Adipose tissue (tissue), 3 donors: ENCODE measurements around the gene MLLT3. TPM values are rescaled to one million over a fixed set of nuclear protein-coding genes. Genes with fewer than 3 reads are reported as not detected.

Experiments
- H3K27ac ChIP-seq: one replicate; pipeline ENCODE4 v1.5.1; 2013; ENCODE audit warnings: low read depth, low read length
- WGBS, 3 donors: extraction: QIAGEN DNeasy Blood & Tissue Kit; methylation state at CpG; one replicate each; pipeline ENCODE4 v1.1.7; 2013; 5-methylcytosine and 5-hydroxymethylcytosine counted together
- polyA plus RNA-seq, 3 donors: library from polyadenylated mRNA; stranded (reverse); fragments of 200-250 nt; gene quantifications; one replicate each; pipeline ENCODE4 v1.2.3, GENCODE V29; 2013
- donor health status: healthy with polysubstance abuse.
- donor health status: Bipolar disorder and iron deficiency.
- donor health status: healthy.

The MLLT3 gene
- polyA plus RNA-seq, 3 donors = 2.5 to 10.7 (median 5.9) TPM

DNA sequence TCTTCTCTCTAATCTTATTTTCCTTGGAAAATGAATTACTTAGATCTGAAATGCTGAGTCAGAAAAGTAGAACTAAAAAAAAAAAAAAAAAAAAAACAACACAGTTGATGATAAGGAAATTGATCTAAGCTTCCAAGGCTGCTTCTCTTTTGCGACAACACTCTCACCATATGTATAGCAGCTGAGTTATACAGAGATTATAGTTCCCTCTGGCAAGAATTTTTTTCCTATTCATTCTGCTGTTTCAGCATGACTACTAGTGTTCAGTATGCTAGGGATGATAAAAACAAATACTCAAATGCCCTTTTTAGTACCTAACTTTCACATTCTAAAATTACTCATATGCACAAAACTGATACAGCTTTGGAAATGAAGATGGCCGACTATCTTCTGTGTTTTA is 267.3 kb downstream of the MLLT3 start:
- H3K27ac ChIP-seq = no peak overlapping the region
- WGBS, 3 donors = 34 to 67% (median 65%) methylated on average over 2 of the region's 2 CpGs

DNA sequence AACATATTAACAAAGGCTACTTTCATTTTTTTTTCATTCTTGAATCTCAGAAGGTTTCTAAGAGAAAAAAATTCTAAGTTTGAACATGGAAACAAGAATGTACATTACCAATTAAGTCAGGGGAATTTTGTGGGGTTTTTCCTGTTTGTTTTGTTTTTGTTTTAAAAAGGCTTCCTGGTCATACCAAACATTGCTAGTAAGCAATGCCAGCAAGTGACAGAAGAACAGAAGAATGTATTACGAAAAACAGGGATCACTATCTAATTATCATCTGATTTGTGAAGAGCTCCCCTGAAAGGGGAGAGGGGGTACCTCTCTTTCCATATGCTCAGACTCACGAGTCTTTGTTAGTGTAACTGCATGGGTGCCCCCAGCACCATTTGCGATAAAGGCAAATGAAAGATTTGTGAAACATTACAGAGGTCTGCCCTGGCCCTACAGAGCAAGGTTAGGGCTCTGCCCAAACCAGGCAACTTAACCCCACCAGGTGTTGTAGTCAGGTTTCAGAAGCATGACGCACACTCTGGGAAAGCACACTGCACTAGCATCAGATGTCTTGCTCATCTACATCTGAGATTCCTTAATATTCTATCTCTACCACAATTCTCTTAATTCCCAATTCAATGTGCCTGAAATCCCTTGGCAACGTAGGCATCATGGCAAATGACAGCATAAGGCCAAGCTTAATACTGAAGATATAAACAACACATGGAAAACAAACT is 268.2 kb downstream of the MLLT3 start:
- WGBS, 3 donors = 78 to 89% (median 87%) methylated on average over 5 of the region's 5 CpGs
- no peak overlapping the region for H3K27ac ChIP-seq

DNA sequence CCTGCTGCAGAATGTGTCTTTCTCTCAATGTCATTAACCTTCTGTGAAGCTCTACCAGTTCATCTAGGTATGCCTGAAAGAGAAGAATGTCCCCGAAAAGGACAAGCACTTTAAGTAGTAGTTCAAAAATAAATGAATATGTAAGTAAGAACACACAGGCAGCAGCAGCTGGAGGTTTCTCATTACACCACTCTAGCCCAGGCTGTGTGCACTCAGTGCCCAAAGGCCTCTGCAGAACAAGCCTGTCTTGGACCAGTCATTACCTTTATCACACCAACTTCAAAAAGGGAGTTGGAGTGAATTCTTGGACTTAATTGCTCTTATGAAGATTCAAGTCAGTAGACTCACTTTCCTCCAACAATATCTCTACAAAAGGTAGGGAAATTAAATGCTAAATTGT is 268.8 kb downstream of the MLLT3 start:
- 48 to 98% (median 97%) methylated on average over 1 of the region's 1 CpG for WGBS, 3 donors
- H3K27ac ChIP-seq = no peak overlapping the region

DNA sequence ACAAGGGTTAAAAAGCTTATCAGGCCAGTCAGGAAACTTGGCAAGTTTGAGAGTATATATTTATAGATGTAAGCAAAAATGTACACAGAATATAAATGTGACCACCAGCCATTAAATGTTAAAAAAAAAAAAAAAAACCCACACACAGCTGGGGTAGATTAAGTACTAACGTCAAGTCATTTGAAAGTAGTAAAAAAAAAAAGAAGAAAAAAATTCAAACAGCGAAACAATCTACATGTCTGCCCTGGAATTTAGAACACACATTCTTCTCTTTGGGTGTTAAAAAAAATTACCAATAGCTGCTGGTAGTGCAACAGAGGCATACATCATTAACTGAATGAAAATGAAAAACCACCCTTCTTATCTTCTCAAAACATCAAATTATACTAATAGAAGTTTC is 269.7 kb downstream of the MLLT3 start:
- WGBS, 3 donors = 65 to 89% (median 81%) methylated on average over 2 of the region's 2 CpGs
- H3K27ac ChIP-seq = no peak overlapping the region

DNA sequence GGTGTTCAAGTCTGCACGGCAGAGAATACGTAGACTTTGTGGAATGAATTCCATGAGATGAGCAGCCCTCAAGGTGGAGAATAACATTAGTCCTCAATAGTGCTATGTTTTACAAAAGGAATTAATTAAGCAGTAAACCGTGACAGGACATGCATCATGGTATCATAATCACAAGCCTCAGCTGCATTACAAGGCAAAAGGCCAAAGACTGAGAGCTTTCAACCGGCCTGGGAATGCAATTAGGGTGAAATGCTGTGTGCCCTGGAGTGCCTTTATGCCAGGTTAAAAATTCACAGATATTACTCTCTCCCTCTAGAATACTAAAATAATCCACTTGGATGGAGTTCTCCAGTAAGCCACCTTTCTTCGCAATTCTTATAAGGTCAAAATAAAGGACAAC is 270.6 kb downstream of the MLLT3 start:
- WGBS, 3 donors = 79 to 88% (median 84%) methylated on average over 5 of the region's 5 CpGs
- H3K27ac ChIP-seq = no peak overlapping the region

DNA sequence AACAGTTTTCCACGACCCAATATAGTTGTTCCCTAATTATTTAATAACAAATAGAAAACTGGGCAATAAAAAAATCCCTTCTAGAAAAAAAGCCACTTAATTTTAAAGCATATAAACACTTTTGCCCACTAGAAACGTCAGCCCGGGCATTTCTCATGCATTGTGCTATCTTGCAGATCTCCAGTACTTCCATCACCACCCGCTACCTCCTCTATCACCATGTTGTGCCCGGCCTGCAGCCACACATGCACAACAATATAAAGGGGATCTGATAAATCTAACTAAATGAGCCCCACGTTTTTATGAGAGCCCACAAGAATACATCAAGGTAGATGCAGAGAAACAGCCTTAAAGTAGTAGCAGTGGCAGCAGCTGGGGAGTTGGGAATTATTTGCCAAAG is 272.7 kb downstream of the MLLT3 start:
- H3K27ac ChIP-seq = no peak overlapping the region
- WGBS, 3 donors = 86 to 90% (median 88%) methylated on average over 6 of the region's 6 CpGs

DNA sequence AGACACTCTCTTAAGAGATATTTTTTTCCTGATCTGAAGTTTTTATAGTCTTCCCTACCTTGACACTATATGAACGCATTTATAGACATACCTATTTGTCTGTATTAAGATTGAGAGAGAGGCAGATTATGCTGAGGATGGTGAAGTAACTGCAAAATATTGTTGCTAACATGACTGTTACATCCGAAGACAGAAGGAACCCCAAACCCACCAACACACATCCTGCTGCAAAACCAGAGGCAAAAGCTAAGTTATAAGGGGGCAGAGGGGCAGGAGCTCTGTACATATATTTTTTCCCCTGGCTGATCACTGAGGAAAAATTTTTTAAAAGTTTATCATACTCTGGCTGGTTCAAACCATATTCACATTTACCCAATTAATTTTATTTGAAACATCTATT is 279.0 kb downstream of the MLLT3 start:
- 84 to 88% (median 86%) methylated on average over 2 of the region's 2 CpGs for WGBS, 3 donors
- H3K27ac ChIP-seq = no peak overlapping the region

DNA sequence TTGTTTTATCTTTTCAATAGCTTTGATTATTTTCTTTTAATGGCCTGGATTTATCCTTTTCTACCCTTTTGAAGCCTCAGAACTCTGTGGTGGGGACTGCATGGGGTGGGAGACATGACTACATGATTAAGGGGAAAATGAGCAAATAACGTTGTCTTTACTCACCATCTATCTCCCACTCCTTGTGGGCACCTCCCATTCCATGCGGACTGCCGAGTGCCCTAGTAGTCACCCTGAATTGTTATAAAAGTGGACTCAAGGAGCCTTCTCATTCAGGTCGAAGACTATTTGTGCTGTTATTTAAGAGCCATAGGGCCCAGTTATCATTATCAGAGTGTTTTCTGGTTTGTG is 281.8 kb downstream of the MLLT3 start:
- no peak overlapping the region for H3K27ac ChIP-seq
- WGBS, 3 donors = 61 to 64% (median 61%) methylated on average over 4 of the region's 4 CpGs

DNA sequence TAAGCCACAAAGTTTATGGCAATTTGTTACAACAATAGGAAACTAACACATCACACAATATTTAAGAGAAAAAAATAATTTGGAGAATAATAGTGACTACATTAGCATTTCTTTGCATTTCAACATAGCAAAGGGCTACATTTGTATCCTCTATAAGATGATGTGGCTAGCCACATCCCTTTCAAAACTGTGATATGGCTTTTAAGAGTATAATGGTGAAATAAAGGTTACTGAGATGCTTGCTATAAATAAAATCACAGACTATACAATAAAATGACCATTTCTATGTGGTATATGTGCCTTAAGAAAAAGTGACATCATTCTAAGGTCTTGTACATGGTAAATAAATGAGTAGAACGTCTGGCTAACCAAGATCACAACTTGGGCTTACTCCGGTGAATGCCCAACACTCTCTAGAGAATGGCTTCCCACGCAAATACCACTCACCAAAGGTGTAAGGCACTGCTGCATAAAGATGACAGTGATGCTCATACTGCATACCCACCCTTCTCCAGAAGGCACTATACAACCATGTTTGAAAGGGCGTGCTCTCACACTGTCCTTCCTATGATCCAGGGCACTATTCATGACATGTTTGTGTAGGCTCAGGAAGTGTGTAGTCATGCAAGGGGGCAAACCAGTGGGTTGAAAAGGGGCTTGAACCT is 286.5 kb downstream of the MLLT3 start:
- WGBS, 3 donors = 88 to 92% (median 91%) methylated on average over 4 of the region's 4 CpGs
- no peak overlapping the region for H3K27ac ChIP-seq

DNA sequence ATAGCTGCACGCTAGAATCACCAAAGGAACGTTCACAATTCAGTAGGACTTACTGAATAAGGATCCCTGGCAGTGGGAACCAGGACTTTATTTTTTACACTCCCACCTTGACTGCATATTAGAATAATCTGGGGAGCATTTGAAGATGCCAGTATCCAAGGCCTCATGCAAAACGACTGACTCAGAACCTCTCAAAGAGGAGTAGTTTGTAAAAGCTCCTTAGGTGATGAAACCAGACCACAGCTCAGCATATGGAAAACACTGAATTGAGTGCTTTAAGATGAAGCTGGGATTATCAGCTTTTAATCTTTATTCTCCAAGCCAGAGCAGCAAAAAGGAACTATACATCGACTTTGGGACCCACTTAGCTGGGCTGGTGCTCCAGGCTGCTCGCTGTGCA is 288.3 kb downstream of the MLLT3 start:
- WGBS, 3 donors = 69 to 82% (median 80%) methylated on average over 5 of the region's 5 CpGs
- no peak overlapping the region for H3K27ac ChIP-seq

DNA sequence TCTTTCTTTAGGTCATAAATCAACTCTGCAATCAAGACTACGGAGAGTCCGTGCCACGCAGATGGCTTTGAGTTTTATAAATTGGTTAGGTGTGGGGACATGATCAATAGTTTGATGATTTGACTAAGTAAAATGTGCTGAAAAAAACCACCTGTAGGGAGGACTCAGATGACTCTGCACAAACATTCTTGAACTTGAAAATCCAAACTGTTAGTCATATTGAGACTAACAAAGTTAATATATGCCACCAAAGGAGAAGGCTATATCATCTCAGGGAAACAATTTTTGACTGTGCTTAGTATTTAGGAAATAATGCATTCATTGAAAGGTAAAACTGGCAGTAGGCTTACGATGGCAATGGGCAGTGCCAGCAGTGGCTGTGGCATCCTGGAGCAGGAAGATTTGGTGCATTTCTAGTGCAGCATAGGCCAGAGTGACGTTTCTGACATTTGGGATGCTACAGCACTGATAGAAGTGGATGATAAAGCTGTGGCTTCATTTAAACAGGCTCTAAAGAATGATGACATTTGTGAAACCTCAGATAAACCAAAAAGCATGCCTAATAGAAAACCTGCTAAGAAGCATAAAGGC is 291.1 kb downstream of the MLLT3 start:
- 45 to 74% (median 72%) methylated on average over 5 of the region's 5 CpGs for WGBS, 3 donors
- H3K27ac ChIP-seq = no peak overlapping the region

DNA sequence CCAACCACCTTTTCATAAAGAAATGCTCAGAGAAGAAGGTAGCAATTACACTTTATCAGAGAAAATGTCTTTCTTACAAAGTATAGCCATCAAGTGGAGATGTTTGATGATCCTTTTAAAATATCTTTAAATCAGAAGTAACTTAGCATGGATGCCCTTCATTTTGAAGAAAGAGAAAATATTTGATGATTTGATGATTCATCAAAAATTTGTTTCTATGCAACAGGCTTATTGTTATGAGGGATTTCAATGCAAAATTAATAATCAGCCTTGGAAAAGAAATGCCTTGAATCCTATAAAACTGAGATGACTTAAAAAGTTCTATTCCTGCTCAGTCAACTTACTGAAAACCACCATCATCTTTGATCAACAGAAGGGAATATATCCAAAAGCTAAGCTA is 291.6 kb downstream of the MLLT3 start:
- no peak overlapping the region for H3K27ac ChIP-seq

DNA sequence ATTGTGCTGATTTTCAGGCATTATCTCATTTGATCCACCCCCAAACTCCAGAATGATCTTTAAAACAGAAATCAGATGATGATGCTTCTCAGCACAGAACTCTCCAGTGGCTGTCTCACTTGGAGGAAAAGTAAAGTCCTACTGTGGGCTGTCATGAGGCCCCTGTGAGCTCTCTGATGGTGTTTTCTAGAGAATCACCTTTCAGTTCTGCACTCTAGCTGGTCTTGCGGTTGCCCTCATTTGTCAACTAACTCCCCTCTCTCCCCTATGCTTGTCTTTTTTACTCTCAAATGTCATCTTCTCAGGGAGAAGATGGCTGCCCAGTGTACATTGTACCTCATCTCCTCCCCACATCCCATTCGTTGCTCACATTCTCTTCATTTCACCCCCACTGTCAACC is 295.8 kb downstream of the MLLT3 start:
- no peak overlapping the region for H3K27ac ChIP-seq
- WGBS, 3 donors = 69 to 85% (median 84%) methylated on average over 2 of the region's 2 CpGs

DNA sequence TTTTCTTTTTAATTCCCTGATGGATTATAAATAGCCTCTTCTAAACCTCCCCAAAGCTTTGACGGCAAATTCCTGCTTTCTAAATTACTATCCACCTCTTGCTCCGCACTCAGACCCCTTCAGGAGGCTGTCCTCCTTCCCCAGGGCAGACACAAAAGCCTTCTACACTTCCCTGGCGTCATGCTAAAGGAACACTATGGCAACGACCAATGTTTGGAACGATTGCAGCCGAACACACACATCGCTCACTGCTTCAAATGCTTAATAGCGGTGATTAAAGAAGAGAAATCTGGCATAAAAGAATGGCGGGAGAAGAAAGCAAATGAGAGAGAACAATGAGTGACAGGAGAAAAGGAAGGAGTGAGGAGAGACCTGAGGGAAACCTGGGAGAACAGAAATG is 297.3 kb downstream of the MLLT3 start:
- WGBS, 3 donors = 85 to 91% (median 85%) methylated on average over 9 of the region's 9 CpGs

DNA sequence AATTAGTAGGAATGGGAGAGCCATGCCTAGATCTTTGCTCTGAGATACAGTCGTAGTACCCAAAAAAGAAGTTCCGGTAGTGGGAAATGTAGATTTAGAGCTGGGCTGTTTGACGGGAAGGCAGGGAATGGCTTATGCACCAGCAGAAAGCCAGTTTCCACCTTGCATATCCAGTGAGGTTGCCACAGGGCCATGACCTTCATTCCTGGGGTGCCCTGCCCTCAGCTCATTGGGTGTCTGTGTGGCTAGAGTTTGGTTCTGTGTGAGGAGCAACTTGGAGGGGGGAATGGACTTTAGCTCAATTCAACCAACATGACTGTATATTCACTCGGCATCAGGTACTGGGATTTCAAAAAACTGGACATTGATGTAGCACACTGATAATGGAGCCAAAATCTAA is 300.1 kb downstream of the MLLT3 start:
- WGBS, 3 donors = 95 to 99% (median 98%) methylated on average over 4 of the region's 4 CpGs
- H3K27ac ChIP-seq = no peak overlapping the region

More for the DNA sequence above, 297.3 kb downstream of the MLLT3 start:
- H3K27ac ChIP-seq = no peak overlapping the region

DNA sequence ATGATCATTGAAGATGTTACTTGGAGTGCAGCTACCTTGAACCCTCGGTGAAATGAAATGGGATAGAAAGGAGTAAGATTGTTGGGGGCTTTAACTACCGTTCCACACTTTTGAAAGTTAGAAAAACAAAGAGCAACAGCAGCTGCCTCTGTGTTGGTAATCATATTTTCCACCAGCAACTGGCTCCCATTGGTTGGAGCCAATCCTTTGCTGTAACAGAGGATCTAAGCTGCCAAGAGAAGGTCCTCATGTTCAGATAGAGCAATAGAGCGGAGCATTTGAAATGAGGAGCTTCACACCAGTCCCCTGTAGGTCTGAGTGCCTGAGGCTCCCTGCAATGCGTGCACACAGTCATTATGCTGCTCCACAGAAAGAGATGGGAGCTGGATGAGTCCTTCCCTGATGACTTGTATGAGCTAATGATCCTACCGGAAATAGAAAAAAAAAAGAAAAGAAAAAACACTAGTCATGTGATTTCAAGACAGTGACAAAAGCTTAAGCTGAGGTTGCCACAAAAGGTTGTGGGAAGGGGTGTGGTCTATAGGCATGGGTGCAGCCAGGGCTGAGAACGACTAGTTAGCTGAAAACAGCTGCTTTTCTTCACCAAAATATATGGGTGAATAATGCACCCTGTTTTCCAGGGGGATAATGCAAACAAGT is 300.7 kb downstream of the MLLT3 start:
- 71 to 84% (median 81%) methylated on average over 6 of the region's 6 CpGs for WGBS, 3 donors
- no peak overlapping the region for H3K27ac ChIP-seq

DNA sequence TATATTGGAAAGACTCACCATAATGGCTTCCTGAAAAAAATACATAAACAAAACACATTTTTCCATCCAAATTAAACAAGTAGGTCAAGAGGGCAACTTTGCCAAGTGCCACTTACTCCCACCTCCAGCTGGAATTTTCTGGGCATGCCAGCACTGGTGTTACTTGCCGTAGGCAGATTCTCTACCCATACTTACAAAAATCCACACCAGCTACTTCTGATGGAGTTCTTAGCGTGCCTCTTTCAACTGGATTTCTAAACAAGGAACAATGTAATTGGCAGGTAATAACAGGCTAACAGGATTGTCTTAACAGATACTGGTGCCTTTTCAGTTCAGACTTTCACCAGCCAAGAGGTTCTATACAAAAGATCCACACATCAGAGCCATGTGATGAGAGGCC is 301.4 kb downstream of the MLLT3 start:
- no peak overlapping the region for H3K27ac ChIP-seq
- 63 to 97% (median 93%) methylated on average over 2 of the region's 2 CpGs for WGBS, 3 donors

DNA sequence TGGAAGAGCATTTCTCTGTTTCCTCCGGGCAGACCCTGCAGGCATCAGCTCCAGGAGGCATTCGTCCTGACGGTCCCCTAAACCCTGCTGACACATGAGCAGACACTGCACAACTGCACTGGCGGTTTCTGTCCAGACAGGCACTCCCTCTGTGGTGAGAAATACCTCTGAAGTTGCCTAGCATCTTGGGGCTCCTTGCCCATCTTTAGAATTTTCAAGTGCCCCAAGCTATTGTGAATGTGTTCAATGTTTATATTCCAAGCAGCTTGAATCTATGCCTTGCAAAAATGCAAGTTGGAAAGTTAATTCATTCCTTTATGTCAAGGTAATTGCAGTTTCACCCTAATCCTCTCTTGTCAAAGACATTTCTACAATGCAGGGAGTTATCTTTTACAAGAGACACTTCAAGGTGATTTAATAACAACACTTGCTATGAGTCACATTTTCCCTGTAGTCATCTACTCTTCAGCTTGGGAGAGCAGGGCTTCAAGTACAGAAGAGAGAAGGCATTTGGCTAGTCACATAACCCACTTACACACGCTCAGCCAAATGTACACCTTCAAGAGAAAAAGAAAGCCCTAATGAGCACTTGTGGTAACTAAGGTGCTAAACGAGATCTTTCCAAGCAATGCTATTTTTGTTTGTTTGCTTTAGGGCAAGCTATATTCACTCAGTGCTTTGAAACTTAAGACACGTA is 302.5 kb downstream of the MLLT3 start:
- no peak overlapping the region for H3K27ac ChIP-seq
- 56 to 81% (median 77%) methylated on average over 7 of the region's 7 CpGs for WGBS, 3 donors

DNA sequence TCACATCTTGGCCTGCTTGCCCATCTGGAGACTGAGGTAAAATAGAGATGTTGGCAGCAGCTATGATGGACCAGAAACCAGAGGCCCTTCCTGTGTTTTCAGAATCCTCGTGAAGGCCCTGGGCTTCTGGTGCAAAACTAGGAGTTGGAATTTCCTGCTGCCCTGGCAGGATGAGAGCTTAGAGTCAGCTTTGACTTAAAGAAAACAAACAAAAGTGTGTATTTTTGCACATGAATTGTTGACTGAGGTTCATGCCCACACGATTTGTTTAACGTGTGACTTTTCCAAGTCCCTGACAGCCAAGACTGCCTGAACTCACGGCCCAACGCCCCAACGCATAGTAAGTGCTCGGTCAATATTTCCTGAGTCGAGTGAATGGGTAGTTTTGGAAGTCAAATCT is 303.1 kb downstream of the MLLT3 start:
- 45 to 81% (median 78%) methylated on average over 8 of the region's 8 CpGs for WGBS, 3 donors
- no peak overlapping the region for H3K27ac ChIP-seq
